HepG2 (cell line): ENCODE measurements around the gene YEATS2. TPM values are rescaled to one million over a fixed set of nuclear protein-coding genes. Genes with fewer than 3 reads are reported as not detected.

ENCODE experiments used
- GZF1 ChIP-seq: sonication (generic); formaldehyde crosslinking; IDR thresholded peaks from 2 replicates; pipeline ENCODE4 v1.5.1; 2020; ENCODE audit warnings: mild to moderate bottlenecking, missing genetic modification reagents
- NCOR1 ChIP-seq: fragments of 200-600 bp; sonication (generic); IDR thresholded peaks from 2 replicates; pipeline ENCODE4 v1.7.0; 2017; ENCODE audit warnings: antibody characterized with exemption, low read length, borderline replicate concordance
- SP2 ChIP-seq: sonication (generic); formaldehyde crosslinking; IDR thresholded peaks from 2 replicates; pipeline ENCODE4 v1.5.1; 2020; ENCODE audit warnings: mild to moderate bottlenecking, missing genetic modification reagents
- polyA plus RNA-seq, 8 experiments: library from polyadenylated mRNA; depleted of rRNA in 3 of 8; stranded (reverse) in 7 of 8; unstranded in 1 of 8; fragments of >200 nt; fragmentation: Illumina TruSeq in 4 of 8; extraction: Trizol in 4 of 8; gene quantifications; 2 replicates each; pipeline versions ENCODE4 v1.2.1 to v1.2.3, GENCODE V29; 2011 to 2016; ENCODE audit warnings: low read depth in 4 of 8, missing spikeins in 1 of 8, mixed read lengths in 1 of 8; ENCODE audit not compliant: insufficient read depth in 1 of 8
- total RNA-seq, 5 experiments: library from RNA; depleted of rRNA; stranded (reverse); fragments of >200 nt; fragmentation: Illumina TruSeq; extraction: Trizol; gene quantifications; 2 replicates each; pipeline ENCODE4 v1.2.3, GENCODE V29; 2016; ENCODE audit warnings: low read depth in 1 of 5
- TF ChIP-seq, protein P1 (sequence below): sonication (generic); formaldehyde crosslinking; IDR thresholded peaks from 2 replicates; pipeline ENCODE4 v1.4.0; 2020; ENCODE audit warnings: mild to moderate bottlenecking, missing genetic modification reagents
- TF ChIP-seq, protein P2 (sequence below): sonication (generic); formaldehyde crosslinking; IDR thresholded peaks from 2 replicates; pipeline ENCODE4 v1.4.0; 2020; ENCODE audit warnings: low read depth, mild to moderate bottlenecking, missing genetic modification reagents

Gene YEATS2
- total and polyA plus RNA-seq, 2 of the 13 experiments (the other 11 are each of a cell fraction or from before 2014, with no cell fraction given): 18.6 to 33.7 TPM

DNA sequence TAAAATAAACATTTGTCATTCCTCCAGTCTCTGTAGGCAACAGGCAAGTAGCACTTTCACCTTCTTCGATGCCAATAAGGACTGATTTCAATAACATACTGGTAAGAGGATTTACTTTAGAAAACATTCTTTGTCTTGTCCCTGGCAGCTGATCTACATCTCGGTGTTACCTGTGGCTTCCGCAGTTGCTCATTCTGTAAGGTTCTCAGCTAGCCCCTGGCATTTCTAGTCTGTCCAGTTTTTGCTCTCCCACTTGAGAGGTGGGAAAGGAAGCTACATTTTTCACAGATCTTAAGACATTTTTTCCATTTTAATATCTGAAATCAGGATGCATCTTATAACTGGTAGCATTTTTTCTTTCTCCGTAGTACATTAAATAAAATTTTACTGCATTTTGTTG, 147.5 kb downstream of the YEATS2 start (continued):
- TF ChIP-seq, protein P1, sequence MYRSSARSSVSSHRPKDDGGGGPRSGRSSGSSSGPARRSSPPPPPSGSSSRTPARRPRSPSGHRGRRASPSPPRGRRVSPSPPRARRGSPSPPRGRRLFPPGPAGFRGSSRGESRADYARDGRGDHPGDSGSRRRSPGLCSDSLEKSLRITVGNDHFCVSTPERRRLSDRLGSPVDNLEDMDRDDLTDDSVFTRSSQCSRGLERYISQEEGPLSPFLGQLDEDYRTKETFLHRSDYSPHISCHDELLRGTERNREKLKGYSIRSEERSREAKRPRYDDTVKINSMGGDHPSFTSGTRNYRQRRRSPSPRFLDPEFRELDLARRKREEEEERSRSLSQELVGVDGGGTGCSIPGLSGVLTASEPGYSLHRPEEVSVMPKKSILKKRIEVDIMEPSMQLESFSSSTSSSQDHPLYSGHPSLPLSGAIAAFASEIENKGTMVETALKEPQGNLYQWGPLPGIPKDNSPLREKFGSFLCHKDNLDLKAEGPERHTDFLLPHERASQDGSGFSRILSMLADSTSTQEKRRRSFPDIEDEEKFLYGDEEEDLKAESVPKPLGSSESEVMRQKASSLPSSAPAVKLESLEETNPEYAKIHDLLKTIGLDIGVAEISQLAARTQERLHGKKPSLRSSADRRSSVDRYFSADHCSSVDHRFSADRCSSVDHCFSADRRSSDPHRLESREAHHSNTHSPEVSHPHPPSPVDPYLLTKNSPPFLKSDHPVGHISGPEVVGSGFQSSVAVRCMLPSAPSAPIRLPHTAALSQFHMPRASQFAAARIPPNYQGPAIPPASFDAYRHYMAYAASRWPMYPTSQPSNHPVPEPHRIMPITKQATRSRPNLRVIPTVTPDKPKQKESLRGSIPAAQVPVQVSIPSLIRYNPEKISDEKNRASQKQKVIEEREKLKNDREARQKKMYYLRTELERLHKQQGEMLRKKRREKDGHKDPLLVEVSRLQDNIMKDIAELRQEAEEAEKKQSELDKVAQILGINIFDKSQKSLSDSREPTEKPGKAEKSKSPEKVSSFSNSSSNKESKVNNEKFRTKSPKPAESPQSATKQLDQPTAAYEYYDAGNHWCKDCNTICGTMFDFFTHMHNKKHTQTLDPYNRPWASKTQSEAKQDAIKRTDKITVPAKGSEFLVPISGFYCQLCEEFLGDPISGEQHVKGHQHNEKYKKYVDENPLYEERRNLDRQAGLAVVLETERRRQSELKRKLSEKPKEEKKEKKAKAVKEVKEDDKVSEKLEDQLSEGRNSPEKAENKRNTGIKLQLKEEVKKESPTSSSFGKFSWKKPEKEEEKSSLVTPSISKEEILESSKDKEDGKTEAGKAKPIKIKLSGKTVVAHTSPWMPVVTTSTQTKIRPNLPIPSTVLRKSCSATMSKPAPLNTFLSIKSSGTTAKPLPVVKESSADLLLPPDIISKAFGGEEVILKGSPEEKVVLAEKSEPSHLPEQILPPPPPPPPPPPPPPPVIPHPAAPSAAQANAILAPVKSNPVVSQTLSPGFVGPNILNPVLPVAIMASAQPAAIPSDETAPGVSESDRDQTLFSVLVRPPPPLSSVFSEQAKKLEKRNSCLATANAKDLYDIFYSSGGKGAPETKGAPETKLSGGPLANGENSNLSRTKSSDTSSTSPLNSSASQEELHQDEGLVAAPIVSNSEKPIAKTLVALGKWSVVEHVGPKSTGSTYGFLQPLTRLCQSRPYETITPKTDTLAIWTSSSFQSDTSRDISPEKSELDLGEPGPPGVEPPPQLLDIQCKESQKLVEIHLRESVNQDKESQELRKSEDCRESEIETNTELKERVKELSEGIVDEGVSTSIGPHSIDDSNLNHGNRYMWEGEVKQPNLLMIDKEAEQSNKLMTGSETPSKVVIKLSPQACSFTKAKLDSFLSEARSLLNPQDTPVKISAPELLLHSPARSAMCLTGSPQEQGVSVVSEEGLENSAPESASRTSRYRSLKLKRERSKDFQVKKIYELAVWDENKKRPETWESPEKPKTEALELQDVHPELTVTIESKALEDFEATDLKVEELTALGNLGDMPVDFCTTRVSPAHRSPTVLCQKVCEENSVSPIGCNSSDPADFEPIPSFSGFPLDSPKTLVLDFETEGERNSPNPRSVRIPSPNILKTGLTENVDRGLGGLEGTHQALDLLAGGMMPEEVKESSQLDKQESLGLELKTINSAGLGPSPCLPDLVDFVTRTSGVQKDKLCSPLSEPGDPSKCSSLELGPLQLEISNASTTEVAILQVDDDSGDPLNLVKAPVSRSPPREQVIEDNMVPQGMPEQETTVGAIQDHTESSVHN (CRISPR knock-in tag): no peak
- TF ChIP-seq GZF1 (CRISPR knock-in tag) (no peak), NCOR1 (no peak), SP2 (CRISPR knock-in tag) (no peak)
- TF ChIP-seq, protein P2, sequence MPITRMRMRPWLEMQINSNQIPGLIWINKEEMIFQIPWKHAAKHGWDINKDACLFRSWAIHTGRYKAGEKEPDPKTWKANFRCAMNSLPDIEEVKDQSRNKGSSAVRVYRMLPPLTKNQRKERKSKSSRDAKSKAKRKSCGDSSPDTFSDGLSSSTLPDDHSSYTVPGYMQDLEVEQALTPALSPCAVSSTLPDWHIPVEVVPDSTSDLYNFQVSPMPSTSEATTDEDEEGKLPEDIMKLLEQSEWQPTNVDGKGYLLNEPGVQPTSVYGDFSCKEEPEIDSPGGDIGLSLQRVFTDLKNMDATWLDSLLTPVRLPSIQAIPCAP: no peak
